ENCODE results near the gene TRIM66. TPM values are rescaled to one million over a fixed set of nuclear protein-coding genes. Genes with fewer than 3 reads are reported as not detected.

The TRIM66 gene
- total and polyA plus RNA-seq, 4 donors = 1.6 to 14.3 (median 2.5) TPM

DNA sequence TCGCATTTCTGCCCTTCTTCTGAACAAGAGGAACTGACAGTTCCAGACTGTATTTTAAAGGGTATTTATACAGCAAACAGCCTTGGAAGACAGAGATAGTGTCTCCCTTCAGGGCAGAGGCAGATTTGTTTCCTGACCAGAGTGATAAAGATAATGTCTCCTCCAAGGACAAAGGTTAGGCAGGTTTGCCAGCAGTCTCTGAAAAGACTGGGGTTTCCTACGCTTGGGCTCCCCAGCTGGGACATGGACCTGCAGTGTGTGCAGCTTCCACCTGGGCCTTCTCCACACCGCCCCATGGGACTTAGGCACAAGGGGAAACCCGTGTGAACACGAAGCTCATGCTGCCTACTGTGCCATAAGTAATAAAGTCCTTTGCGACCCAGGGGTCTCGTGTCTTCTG is 42.2 kb upstream of the TRIM66 start:
- WGBS = 92% methylated on average over 7 of the region's 7 CpGs
- DNase-seq (ENCODE audit: low spot score) = no peak
- Histone ChIP-seq H3K27ac (ENCODE audit: low read depth in 1 of 2, low read length in 2 of 2) (no peak overlapping the region), H3K9me3 (ENCODE audit: control insufficient read depth in 4 of 4, low read length in 3 of 4) (no peaks in the 10 kb centered on the region), H3K4me1 (ENCODE audit: control insufficient read depth in 4 of 4, insufficient read depth in 4 of 4, low read length in 3 of 4) (peaks cover 0 to 36% (median 29%) of the 10 kb centered on the region in 4 donors), H3K36me3 (ENCODE audit: control insufficient read depth in 4 of 4, insufficient read depth in 3 of 4, low read depth in 1 of 4, low read length in 3 of 4) (peaks cover 0 to 8% (median 5%) of the 10 kb centered on the region in 4 donors), H3K4me3 (ENCODE audit: low read depth in 1 of 3, low read length in 3 of 3) (no peak overlapping the region), H3K27me3 (ENCODE audit: control insufficient read depth in 4 of 4, insufficient read depth in 4 of 4, low read length in 3 of 4) (no peaks in the 10 kb centered on the region), H3K9ac (ENCODE audit: low read depth in 1 of 2, low read length in 2 of 2) (no peak overlapping the region)
- TF ChIP-seq, protein P1, sequence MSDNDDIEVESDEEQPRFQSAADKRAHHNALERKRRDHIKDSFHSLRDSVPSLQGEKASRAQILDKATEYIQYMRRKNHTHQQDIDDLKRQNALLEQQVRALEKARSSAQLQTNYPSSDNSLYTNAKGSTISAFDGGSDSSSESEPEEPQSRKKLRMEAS (IDR thresholded peaks at IDR 0.05) = no peak
- TF ChIP-seq GABPA (IDR thresholded peaks at IDR 0.05 in 1 of 2, conservative IDR thresholded peaks at IDR 0.05 in 1 of 2) = no peak
- no peak for TF ChIP-seq RXRA (IDR thresholded peaks at IDR 0.05)
- TF ChIP-seq, protein P2, sequence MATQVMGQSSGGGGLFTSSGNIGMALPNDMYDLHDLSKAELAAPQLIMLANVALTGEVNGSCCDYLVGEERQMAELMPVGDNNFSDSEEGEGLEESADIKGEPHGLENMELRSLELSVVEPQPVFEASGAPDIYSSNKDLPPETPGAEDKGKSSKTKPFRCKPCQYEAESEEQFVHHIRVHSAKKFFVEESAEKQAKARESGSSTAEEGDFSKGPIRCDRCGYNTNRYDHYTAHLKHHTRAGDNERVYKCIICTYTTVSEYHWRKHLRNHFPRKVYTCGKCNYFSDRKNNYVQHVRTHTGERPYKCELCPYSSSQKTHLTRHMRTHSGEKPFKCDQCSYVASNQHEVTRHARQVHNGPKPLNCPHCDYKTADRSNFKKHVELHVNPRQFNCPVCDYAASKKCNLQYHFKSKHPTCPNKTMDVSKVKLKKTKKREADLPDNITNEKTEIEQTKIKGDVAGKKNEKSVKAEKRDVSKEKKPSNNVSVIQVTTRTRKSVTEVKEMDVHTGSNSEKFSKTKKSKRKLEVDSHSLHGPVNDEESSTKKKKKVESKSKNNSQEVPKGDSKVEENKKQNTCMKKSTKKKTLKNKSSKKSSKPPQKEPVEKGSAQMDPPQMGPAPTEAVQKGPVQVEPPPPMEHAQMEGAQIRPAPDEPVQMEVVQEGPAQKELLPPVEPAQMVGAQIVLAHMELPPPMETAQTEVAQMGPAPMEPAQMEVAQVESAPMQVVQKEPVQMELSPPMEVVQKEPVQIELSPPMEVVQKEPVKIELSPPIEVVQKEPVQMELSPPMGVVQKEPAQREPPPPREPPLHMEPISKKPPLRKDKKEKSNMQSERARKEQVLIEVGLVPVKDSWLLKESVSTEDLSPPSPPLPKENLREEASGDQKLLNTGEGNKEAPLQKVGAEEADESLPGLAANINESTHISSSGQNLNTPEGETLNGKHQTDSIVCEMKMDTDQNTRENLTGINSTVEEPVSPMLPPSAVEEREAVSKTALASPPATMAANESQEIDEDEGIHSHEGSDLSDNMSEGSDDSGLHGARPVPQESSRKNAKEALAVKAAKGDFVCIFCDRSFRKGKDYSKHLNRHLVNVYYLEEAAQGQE (IDR thresholded peaks at IDR 0.05) = no peak
- TF ChIP-seq EGR1 (IDR thresholded peaks at IDR 0.05; ENCODE audit: low read depth in 2 of 2) = no peak
- TF ChIP-seq, protein P3, sequence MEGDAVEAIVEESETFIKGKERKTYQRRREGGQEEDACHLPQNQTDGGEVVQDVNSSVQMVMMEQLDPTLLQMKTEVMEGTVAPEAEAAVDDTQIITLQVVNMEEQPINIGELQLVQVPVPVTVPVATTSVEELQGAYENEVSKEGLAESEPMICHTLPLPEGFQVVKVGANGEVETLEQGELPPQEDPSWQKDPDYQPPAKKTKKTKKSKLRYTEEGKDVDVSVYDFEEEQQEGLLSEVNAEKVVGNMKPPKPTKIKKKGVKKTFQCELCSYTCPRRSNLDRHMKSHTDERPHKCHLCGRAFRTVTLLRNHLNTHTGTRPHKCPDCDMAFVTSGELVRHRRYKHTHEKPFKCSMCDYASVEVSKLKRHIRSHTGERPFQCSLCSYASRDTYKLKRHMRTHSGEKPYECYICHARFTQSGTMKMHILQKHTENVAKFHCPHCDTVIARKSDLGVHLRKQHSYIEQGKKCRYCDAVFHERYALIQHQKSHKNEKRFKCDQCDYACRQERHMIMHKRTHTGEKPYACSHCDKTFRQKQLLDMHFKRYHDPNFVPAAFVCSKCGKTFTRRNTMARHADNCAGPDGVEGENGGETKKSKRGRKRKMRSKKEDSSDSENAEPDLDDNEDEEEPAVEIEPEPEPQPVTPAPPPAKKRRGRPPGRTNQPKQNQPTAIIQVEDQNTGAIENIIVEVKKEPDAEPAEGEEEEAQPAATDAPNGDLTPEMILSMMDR (IDR thresholded peaks at IDR 0.05; ENCODE audit: low read depth, low read length, missing input control) = no peak
- no peak for TF ChIP-seq NR2F2 (IDR thresholded peaks at IDR 0.05)
- TF ChIP-seq RAD21 (IDR thresholded peaks at IDR 0.05) = no peak
- TF ChIP-seq JUND (IDR thresholded peaks at IDR 0.05) = no peak
- TF ChIP-seq HNF4A (conservative IDR thresholded peaks at IDR 0.05) = no peak
- TF ChIP-seq TAF1 (conservative IDR thresholded peaks at IDR 0.05) = no peak
- TF ChIP-seq SP1 (IDR thresholded peaks at IDR 0.05) = no peak
- no peak for TF ChIP-seq FOXA2 (IDR thresholded peaks at IDR 0.05)
- no peak for TF ChIP-seq HNF4G (IDR thresholded peaks at IDR 0.05)
- no peak for TF ChIP-seq YY1 (IDR thresholded peaks at IDR 0.05)
- TF ChIP-seq, protein P4, sequence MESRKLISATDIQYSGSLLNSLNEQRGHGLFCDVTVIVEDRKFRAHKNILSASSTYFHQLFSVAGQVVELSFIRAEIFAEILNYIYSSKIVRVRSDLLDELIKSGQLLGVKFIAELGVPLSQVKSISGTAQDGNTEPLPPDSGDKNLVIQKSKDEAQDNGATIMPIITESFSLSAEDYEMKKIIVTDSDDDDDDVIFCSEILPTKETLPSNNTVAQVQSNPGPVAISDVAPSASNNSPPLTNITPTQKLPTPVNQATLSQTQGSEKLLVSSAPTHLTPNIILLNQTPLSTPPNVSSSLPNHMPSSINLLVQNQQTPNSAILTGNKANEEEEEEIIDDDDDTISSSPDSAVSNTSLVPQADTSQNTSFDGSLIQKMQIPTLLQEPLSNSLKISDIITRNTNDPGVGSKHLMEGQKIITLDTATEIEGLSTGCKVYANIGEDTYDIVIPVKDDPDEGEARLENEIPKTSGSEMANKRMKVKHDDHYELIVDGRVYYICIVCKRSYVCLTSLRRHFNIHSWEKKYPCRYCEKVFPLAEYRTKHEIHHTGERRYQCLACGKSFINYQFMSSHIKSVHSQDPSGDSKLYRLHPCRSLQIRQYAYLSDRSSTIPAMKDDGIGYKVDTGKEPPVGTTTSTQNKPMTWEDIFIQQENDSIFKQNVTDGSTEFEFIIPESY (IDR thresholded peaks at IDR 0.05) = no peak
- TF ChIP-seq, protein P5, sequence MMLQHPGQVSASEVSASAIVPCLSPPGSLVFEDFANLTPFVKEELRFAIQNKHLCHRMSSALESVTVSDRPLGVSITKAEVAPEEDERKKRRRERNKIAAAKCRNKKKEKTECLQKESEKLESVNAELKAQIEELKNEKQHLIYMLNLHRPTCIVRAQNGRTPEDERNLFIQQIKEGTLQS (IDR thresholded peaks at IDR 0.05) = no peak

Measured in liver (tissue), 9 donors.